Trophoblast cell (in vitro differentiated cells and primary cell): ENCODE results near the gene CASS4.

Experiments used
- DNase-seq, 2 donors: peaks; one replicate each; pipeline ENCODE4 v3.0.0-alpha.2; 2016
- H2AFZ ChIP-seq: 2 replicates; pipeline ENCODE4 v1.6.1; 2013; ENCODE audit warnings: low read length, moderate library complexity, mild to moderate bottlenecking; ENCODE audit not compliant: insufficient read depth, poor library complexity
- H2AK5ac ChIP-seq: 2 replicates; pipeline ENCODE4 v1.6.1; 2013; ENCODE audit warnings: mild to moderate bottlenecking, low read length
- H2BK120ac ChIP-seq: 2 replicates; pipeline ENCODE4 v1.6.1; 2013; ENCODE audit warnings: low read length, mild to moderate bottlenecking, moderate library complexity; ENCODE audit not compliant: insufficient read depth, poor library complexity
- H2BK12ac ChIP-seq: 2 replicates; pipeline ENCODE4 v1.6.1; 2013; ENCODE audit warnings: mild to moderate bottlenecking, low read length, moderate library complexity
- H2BK5ac ChIP-seq: 2 replicates; pipeline ENCODE4 v1.6.1; 2013; ENCODE audit warnings: low read length, low read depth, moderate library complexity, mild to moderate bottlenecking; ENCODE audit not compliant: poor library complexity
- H3K14ac ChIP-seq: 2 replicates; pipeline ENCODE4 v1.6.1; 2013; ENCODE audit warnings: mild to moderate bottlenecking, low read length
- H3K18ac ChIP-seq: 2 replicates; pipeline ENCODE4 v1.6.1; 2013; ENCODE audit warnings: mild to moderate bottlenecking, low read length
- H3K23ac ChIP-seq: 2 replicates; pipeline ENCODE4 v1.6.1; 2013; ENCODE audit warnings: low read length
- H3K27ac ChIP-seq: 2 replicates; pipeline ENCODE4 v1.5.1; 2013; ENCODE audit warnings: low read depth, mild to moderate bottlenecking, inconsistent platforms, low read length, moderate library complexity
- H3K27me3 ChIP-seq: 2 replicates; pipeline ENCODE4 v1.6.1; 2013; ENCODE audit warnings: inconsistent platforms, mild to moderate bottlenecking, low read length, moderate library complexity; ENCODE audit not compliant: insufficient read depth
- H3K36me3 ChIP-seq, 2 experiments: 1 replicate in 1 of 2; 2 replicates in 1 of 2; pipeline ENCODE4 v1.6.1; 2013; ENCODE audit warnings: low read length in 2 of 2, mild to moderate bottlenecking in 2 of 2, moderate library complexity in 1 of 2; ENCODE audit not compliant: insufficient read depth in 2 of 2, control insufficient read depth in 1 of 2
- H3K4ac ChIP-seq: 2 replicates; pipeline ENCODE4 v1.6.1; 2013; ENCODE audit warnings: low read depth, mild to moderate bottlenecking, low read length, moderate library complexity
- H3K4me1 ChIP-seq, 2 experiments: 1 replicate in 1 of 2; 2 replicates in 1 of 2; pipeline ENCODE4 v1.6.1; 2013; ENCODE audit warnings: low read length in 2 of 2, mild to moderate bottlenecking in 2 of 2, moderate library complexity in 1 of 2; ENCODE audit not compliant: insufficient read depth in 2 of 2, control insufficient read depth in 1 of 2
- H3K4me2 ChIP-seq: 2 replicates; pipeline ENCODE4 v1.6.1; 2013; ENCODE audit warnings: inconsistent platforms, mild to moderate bottlenecking, low read length, moderate library complexity
- H3K4me3 ChIP-seq: 2 replicates; pipeline ENCODE4 v1.5.1; 2013; ENCODE audit warnings: mild to moderate bottlenecking, low read depth, low read length, inconsistent platforms
- H3K79me1 ChIP-seq: one replicate; pipeline ENCODE4 v1.6.1; 2013; ENCODE audit warnings: low read length
- H3K79me2 ChIP-seq: 2 replicates; pipeline ENCODE4 v1.6.1; 2013; ENCODE audit warnings: low read length, mild to moderate bottlenecking; ENCODE audit not compliant: control insufficient read depth, insufficient read depth, poor library complexity
- H3K9ac ChIP-seq: 2 replicates; pipeline ENCODE4 v1.6.1; 2013; ENCODE audit warnings: mild to moderate bottlenecking, low read length
- H3K9me3 ChIP-seq: 2 replicates; pipeline ENCODE4 v1.6.1; 2013; ENCODE audit warnings: low read depth, mild to moderate bottlenecking, control low read depth, inconsistent platforms, low read length; ENCODE audit not compliant: insufficient read depth
- H4K12ac ChIP-seq: 2 replicates; pipeline ENCODE4 v1.6.1; 2013; ENCODE audit warnings: low read depth, mild to moderate bottlenecking, low read length, moderate library complexity
- H4K8ac ChIP-seq: 2 replicates; pipeline ENCODE4 v1.6.1; 2013; ENCODE audit warnings: low read depth, mild to moderate bottlenecking, low read length, moderate library complexity
- H4K91ac ChIP-seq: one replicate; pipeline ENCODE4 v1.6.1; 2013; ENCODE audit warnings: low read depth, mild to moderate bottlenecking, low read length, moderate library complexity
- WGBS: extraction: QIAGEN DNeasy Blood & Tissue Kit; methylation state at CpG from one replicate; pipeline ENCODE4 v1.1.7; 2013; ENCODE audit warnings: missing lambda C conversion rate; ENCODE audit not compliant: insufficient read length, insufficient coverage; ENCODE audit errors: extremely low coverage; 5-methylcytosine and 5-hydroxymethylcytosine counted together

CASS4 gene

DNA sequence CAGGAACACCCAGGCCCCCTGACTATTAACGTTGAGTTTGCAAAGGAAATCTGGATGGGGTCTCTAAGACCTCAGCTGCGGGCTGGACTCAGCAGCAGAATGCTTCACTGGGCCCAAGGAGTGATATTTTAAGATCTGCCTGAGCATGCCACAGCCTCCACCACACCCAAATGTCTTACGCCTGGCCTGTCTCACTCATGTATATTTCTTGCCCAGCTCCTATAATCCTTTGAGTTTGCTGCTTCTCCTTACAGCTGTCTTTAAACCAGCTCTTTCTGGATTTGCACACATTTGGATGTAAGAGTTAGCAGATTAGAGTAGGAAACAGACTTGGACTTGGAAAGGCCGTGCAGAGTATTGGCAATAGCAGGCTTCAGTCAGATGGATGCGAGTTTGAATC, 16.4 kb downstream of the CASS4 start:
- Histone ChIP-seq H2AK5ac (no peak overlapping the region), H4K12ac (no peak overlapping the region), H2BK120ac (no peak overlapping the region), H3K36me3 (no peaks in the 10 kb centered on the region), H3K18ac (no peak overlapping the region), H4K8ac (no peak overlapping the region), H3K4me1 (peaks cover 0 to 2% of the 10 kb centered on the region in 2 experiments), H3K4ac (no peak overlapping the region), H2AFZ (no peak overlapping the region), H3K4me2 (no peak overlapping the region), H3K27ac (no peak overlapping the region), H3K79me2 (no peaks in the 10 kb centered on the region), H3K9ac (no peak overlapping the region), H3K4me3 (no peak overlapping the region), H3K79me1 (no peaks in the 10 kb centered on the region), H3K14ac (no peak overlapping the region), H3K27me3 (no peaks in the 10 kb centered on the region), H3K23ac (no peak overlapping the region), H2BK12ac (no peak overlapping the region), H4K91ac (no peak overlapping the region), H2BK5ac (no peak overlapping the region), H3K9me3 (no peaks in the 10 kb centered on the region)
- DNase-seq, result no peak
- no CpG with 5 or more reads among the region's 5 CpGs for WGBS

DNA sequence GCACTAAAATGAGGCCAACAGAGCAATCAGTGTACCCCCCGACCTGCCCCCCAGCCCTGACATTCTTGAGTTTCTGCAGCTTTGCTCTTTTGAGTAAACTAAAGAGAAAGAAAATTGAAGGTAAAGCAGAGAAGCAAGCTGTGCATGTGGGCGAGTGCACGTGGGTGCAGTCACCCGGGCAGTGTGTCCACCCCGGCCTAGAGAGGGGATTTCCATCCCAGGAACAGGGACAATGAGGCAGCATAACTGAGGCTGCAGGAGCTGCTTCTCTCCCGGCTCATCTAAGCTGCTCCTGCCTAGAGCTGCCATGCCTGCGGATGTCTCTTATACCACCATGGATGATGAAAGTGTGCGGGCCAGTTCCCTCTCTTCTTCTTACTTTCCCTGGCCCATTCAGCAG, 16.8 kb downstream of the CASS4 start:
- Histone ChIP-seq H4K91ac (no peak overlapping the region), H3K9me3 (no peaks in the 10 kb centered on the region), H3K4me2 (no peak overlapping the region), H3K9ac (no peak overlapping the region), H3K79me2 (no peaks in the 10 kb centered on the region), H3K23ac (no peak overlapping the region), H3K79me1 (no peaks in the 10 kb centered on the region), H2AK5ac (no peak overlapping the region), H2BK12ac (no peak overlapping the region), H3K14ac (no peak overlapping the region), H4K12ac (no peak overlapping the region), H3K4me3 (no peak overlapping the region), H2BK120ac (no peak overlapping the region), H3K36me3 (no peaks in the 10 kb centered on the region), H3K18ac (no peak overlapping the region), H2AFZ (no peak overlapping the region), H2BK5ac (no peak overlapping the region), H3K4me1 (peaks cover 0 to 4% of the 10 kb centered on the region in 2 experiments), H3K27ac (no peak overlapping the region), H3K4ac (no peak overlapping the region), H4K8ac (no peak overlapping the region), H3K27me3 (no peaks in the 10 kb centered on the region)
- DNase-seq, result no peak
- no CpG with 5 or more reads among the region's 8 CpGs for WGBS

DNA sequence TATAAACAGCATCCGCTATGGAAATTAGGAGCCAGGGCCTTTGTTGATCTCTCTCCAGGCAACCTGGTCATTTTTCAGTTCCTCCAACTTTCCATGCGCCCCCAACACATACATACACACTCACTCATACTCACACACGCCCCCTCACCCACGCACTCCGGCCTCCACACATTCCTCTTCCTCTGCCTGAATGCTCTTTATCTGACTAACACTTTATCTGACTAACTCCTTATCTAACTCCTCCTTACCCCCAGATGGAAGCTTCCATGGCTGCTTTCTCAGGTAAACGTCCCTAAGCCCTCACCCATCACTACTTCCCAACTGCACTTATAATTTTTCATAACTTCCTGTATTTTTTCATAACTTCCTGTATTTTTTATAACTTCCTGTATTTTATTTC, 17.4 kb downstream of the CASS4 start:
- Histone ChIP-seq H4K12ac (no peak overlapping the region), H2AFZ (no peak overlapping the region), H3K9me3 (no peaks in the 10 kb centered on the region), H2BK12ac (no peak overlapping the region), H3K36me3 (no peaks in the 10 kb centered on the region), H3K14ac (no peak overlapping the region), H3K4ac (no peak overlapping the region), H2AK5ac (no peak overlapping the region), H2BK5ac (no peak overlapping the region), H4K91ac (no peak overlapping the region), H3K79me2 (no peaks in the 10 kb centered on the region), H3K79me1 (no peaks in the 10 kb centered on the region), H3K18ac (no peak overlapping the region), H3K27ac (no peak overlapping the region), H3K4me3 (no peak overlapping the region), H2BK120ac (no peak overlapping the region), H3K4me2 (no peak overlapping the region), H3K9ac (no peak overlapping the region), H4K8ac (no peak overlapping the region), H3K4me1 (peaks cover 0 to 4% of the 10 kb centered on the region in 2 experiments), H3K23ac (no peak overlapping the region), H3K27me3 (no peaks in the 10 kb centered on the region)
- WGBS, result 100% methylated on average over 3 of the region's 6 CpGs
- DNase-seq, result peak; percentile 36 to 52

DNA sequence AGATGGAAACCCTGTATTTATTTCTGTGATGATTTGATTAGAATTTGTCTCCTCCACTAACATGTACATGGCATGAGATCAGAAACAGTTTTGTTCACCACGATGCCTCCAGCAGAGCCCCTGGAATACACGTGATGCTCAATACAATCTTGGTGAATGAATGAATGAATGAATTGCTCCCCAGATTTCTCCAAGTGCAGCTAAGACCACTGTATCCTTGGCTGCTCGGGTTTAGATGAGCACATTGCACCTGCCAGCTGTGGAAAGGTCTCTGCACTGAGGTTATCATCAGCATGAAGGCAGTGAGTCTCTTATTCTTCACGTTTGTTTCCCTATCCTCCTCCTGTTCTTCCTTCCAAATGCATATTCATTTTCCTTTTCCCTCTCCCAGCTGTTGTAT, 17.9 kb downstream of the CASS4 start:
- Histone ChIP-seq H2AK5ac (no peak overlapping the region), H3K36me3 (no peaks in the 10 kb centered on the region), H3K27me3 (no peaks in the 10 kb centered on the region), H3K23ac (no peak overlapping the region), H3K14ac (no peak overlapping the region), H4K8ac (no peak overlapping the region), H3K79me2 (no peaks in the 10 kb centered on the region), H4K91ac (no peak overlapping the region), H2AFZ (no peak overlapping the region), H3K4me2 (no peak overlapping the region), H3K18ac (no peak overlapping the region), H2BK12ac (no peak overlapping the region), H2BK5ac (no peak overlapping the region), H3K79me1 (no peaks in the 10 kb centered on the region), H3K9me3 (no peaks in the 10 kb centered on the region), H2BK120ac (no peak overlapping the region), H4K12ac (no peak overlapping the region), H3K4ac (no peak overlapping the region), H3K27ac (no peak overlapping the region), H3K9ac (no peak overlapping the region), H3K4me1 (peaks cover 0 to 4% of the 10 kb centered on the region in 2 experiments), H3K4me3 (no peak overlapping the region)
- WGBS, result no CpG with 5 or more reads among the region's 4 CpGs
- no peak for DNase-seq
